Esophagus squamous epithelium (tissue), 5 donors: ENCODE data around the gene SIGLEC12. TPM values are rescaled to one million over a fixed set of nuclear protein-coding genes. Genes with fewer than 3 reads are reported as not detected.
"Not testable (repeated sequence)": the region's sequence is repeated elsewhere in the genome, so short reads cannot be mapped to it uniquely, and the experiment has no call there.

Experiments used
- DNase-seq: peaks from one replicate; lab custom pipeline; 2025; lab: John Stamatoyannopoulos, UW
- H3K27ac ChIP-seq, 4 donors: fragments of 200-600 bp; sonication (generic); one replicate each; pipeline ENCODE4 v1.5.1; 2016 to 2019; ENCODE audit warnings: mild to moderate bottlenecking in 1 of 4
- H3K27me3 ChIP-seq, 4 donors: fragments of 200-600 bp; sonication (generic); 1 replicate in 3 of 4; 2 replicates in 1 of 4; pipeline versions ENCODE4 v1.5.1 to v1.6.0; 2017 to 2021; ENCODE audit warnings: antibody characterized with exemption in 1 of 4
- H3K36me3 ChIP-seq, 3 donors: fragments of 200-600 bp; sonication (generic); one replicate each; pipeline ENCODE4 v1.5.1; 2016 to 2019
- H3K4me1 ChIP-seq, 3 donors: fragments of 200-600 bp; sonication (generic); one replicate each; pipeline ENCODE4 v1.5.1; 2017 to 2019
- H3K4me3 ChIP-seq, 4 donors: fragments of 200-600 bp; sonication (generic); 1 replicate in 3 of 4; 2 replicates in 1 of 4; pipeline ENCODE4 v1.5.1; 2016 to 2019; ENCODE audit warnings: mild to moderate bottlenecking in 2 of 4, moderate library complexity in 1 of 4
- H3K9me3 ChIP-seq, 3 donors: fragments of 200-600 bp; sonication (generic); one replicate each; pipeline ENCODE4 v1.5.1; 2016 to 2019
- POLR2A ChIP-seq, 4 donors: fragments of 450-650 bp; IDR thresholded peaks; one replicate each; pipeline ENCODE4 v1.6.1; 2017; ENCODE audit warnings: antibody characterized with exemption in 4 of 4, mild to moderate bottlenecking in 4 of 4, moderate library complexity in 3 of 4
- WGBS, 2 donors: methylation state at CpG; one replicate each; pipeline ENCODE4 v1.1.5; 2018; 5-methylcytosine and 5-hydroxymethylcytosine counted together
- intact Hi-C: fragments of 100-400 bp; cut with DNase I; formaldehyde crosslinking; loops from one replicate; pipeline ENCODE4 v1.15.0; 2022
- total RNA-seq, 4 donors: library from RNA; depleted of rRNA; stranded (reverse); fragments of >200 nt; gene quantifications; one replicate each; pipeline ENCODE4 v1.1.0, GENCODE V29; 2016
- TF ChIP-seq, protein P1 (sequence below), 6 experiments: fragments of 450-650 bp in 4 of 6; fragments of 200-600 bp in 2 of 6; sonication (generic) in 2 of 6; IDR thresholded peaks; one replicate each; pipeline ENCODE4 v1.5.1; 2016 to 2019; ENCODE audit warnings: antibody characterized with exemption in 6 of 6, mild to moderate bottlenecking in 4 of 6, moderate library complexity in 4 of 6
- donor health status: DM: yes; HTN: yes; CAD: no.

SIGLEC12 gene
- total RNA-seq, 4 donors from 2014 or later: 0.22 to 0.91 TPM; not detected in 2

- no peak for DNase-seq
- Histone ChIP-seq H3K4me3 (no peak overlapping the region), H3K27ac (no peak overlapping the region), H3K4me1 (no peaks in the 10 kb centered on the region), H3K36me3 (no peaks in the 10 kb centered on the region), H3K27me3 (peaks cover 0 to 38% (median 1%) of the 10 kb centered on the region in 4 donors), H3K9me3 (no peaks in the 10 kb centered on the region)
- no peak for TF ChIP-seq POLR2A (IDR thresholded peaks at IDR 0.05)
- TF ChIP-seq, protein P1, sequence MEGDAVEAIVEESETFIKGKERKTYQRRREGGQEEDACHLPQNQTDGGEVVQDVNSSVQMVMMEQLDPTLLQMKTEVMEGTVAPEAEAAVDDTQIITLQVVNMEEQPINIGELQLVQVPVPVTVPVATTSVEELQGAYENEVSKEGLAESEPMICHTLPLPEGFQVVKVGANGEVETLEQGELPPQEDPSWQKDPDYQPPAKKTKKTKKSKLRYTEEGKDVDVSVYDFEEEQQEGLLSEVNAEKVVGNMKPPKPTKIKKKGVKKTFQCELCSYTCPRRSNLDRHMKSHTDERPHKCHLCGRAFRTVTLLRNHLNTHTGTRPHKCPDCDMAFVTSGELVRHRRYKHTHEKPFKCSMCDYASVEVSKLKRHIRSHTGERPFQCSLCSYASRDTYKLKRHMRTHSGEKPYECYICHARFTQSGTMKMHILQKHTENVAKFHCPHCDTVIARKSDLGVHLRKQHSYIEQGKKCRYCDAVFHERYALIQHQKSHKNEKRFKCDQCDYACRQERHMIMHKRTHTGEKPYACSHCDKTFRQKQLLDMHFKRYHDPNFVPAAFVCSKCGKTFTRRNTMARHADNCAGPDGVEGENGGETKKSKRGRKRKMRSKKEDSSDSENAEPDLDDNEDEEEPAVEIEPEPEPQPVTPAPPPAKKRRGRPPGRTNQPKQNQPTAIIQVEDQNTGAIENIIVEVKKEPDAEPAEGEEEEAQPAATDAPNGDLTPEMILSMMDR (IDR thresholded peaks at IDR 0.05): no peak
- WGBS, 2 donors: 47 to 48% methylated on average over 3 to 4 of the region's 4 CpGs
- intact Hi-C loops: no loop called here
Measured at GRCh38 chr19:51467864-51468544, 33.6 kb downstream of the SIGLEC12 start.

DNA sequence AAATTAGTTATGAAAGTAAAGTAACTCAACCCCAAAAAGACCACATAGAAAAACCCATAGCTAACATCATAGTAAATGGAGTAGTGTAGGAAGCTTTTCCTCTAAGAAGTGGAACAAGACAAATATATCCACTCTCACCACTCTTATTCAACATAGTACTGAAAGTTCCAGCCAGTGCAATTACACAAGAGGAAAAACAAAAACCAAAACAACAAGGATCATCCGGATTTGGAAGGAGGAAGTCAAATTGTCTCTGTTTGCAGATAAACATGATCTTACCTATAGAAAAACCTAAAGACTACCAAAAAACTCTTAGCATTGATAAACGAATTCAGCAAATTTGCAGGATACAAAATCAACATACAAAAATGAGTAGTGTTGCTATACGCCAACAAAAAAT, 34.9 kb downstream of the SIGLEC12 start:
- intact Hi-C loops: no loop called here
- Histone ChIP-seq H3K36me3 (no peaks in the 10 kb centered on the region), H3K9me3 (no peaks in the 10 kb centered on the region), H3K27ac (no peak overlapping the region), H3K27me3 (peaks cover 0 to 39% (median 1%) of the 10 kb centered on the region in 4 donors), H3K4me1 (no peaks in the 10 kb centered on the region), H3K4me3 (no peak overlapping the region)
- DNase-seq: no peak
- WGBS, 2 donors: 45 to 47% methylated on average over 3 of the region's 3 CpGs
- TF ChIP-seq POLR2A (IDR thresholded peaks at IDR 0.05): no peak
- TF ChIP-seq, protein P1 (IDR thresholded peaks at IDR 0.05): no peak

- peaks cover 0 to 47% (median 1%) of the 10 kb centered on the region in 4 donors for H3K27me3 ChIP-seq
- WGBS, 2 donors: 28 to 48% methylated on average over 15 of the region's 33 CpGs
Measured at GRCh38 chr19:51463976-51464581, 37.5 kb downstream of the SIGLEC12 start.

GRCh38 chr19:51462681-51463080, 38.9 kb downstream of the SIGLEC12 start:
- no peak for DNase-seq
- TF ChIP-seq POLR2A (IDR thresholded peaks at IDR 0.05): no peak
- TF ChIP-seq, protein P1 (IDR thresholded peaks at IDR 0.05): no peak

More at GRCh38 chr19:51463976-51464581, 37.5 kb downstream of the SIGLEC12 start:
- DNase-seq, H3K4me3 ChIP-seq, H3K27ac ChIP-seq, H3K4me1 ChIP-seq, H3K36me3 ChIP-seq, H3K9me3 ChIP-seq, intact Hi-C loops: not testable (repeated sequence)

DNA sequence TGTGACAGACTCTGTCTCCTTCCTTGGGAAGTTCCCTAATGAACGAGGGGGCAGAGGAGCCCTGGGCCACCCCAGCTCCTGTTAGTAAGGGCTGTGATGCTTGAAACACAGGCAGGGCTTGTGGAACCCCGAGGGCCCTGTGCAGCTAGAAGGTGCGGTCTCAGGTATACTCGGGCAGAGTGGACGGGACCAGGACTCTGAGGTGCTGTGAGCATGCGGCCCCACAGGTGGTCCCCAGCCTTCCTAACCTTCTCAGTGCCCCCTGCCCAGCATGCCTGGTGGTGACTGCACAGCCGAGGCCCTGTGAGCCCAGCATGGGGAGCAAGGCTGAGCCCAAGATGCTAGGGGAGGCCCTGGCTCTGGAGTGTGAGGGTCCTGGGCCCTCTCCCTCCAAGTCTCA, 39.3 kb downstream of the SIGLEC12 start:
- H3K4me1 ChIP-seq: no peaks in the 10 kb centered on the region
- H3K27ac ChIP-seq: no peak overlapping the region
- DNase-seq: no peak
- intact Hi-C loops: no loop called here
- H3K4me3 ChIP-seq: no peak overlapping the region
- H3K9me3 ChIP-seq: no peaks in the 10 kb centered on the region
- H3K27me3 ChIP-seq: peaks cover 0 to 63% (median 1%) of the 10 kb centered on the region in 4 donors
- no peak for TF ChIP-seq POLR2A (IDR thresholded peaks at IDR 0.05)
- TF ChIP-seq, protein P1 (IDR thresholded peaks at IDR 0.05): no peak
- WGBS, 2 donors: 69% methylated on average over 7 of the region's 7 CpGs; no CpG with 5 or more reads in 1 of the 2 donors
- H3K36me3 ChIP-seq: no peaks in the 10 kb centered on the region

More at GRCh38 chr19:51462681-51463080, 38.9 kb downstream of the SIGLEC12 start:
- Histone ChIP-seq H3K36me3 (no peaks in the 10 kb centered on the region), H3K27me3 (peaks cover 0 to 60% (median 1%) of the 10 kb centered on the region in 4 donors), H3K4me1 (no peaks in the 10 kb centered on the region), H3K9me3 (no peaks in the 10 kb centered on the region), H3K4me3 (no peak overlapping the region), H3K27ac (no peak overlapping the region)
- intact Hi-C loops: no loop called here
- 53 to 67% methylated on average over 3 of the region's 10 CpGs for WGBS, 2 donors
